Suprapubic skin (tissue), 3 donors: Measurements from ENCODE around the gene RING1.

Experiments
- POLR2AphosphoS5 ChIP-seq, 3 donors: sonication (generic); formaldehyde crosslinking; IDR thresholded peaks; one replicate each; pipeline ENCODE4 v1.6.1; 2017; ENCODE audit warnings: antibody characterized with exemption in 3 of 3
- TF ChIP-seq, protein P1 (sequence below), 2 donors: fragments of 200-600 bp in 1 of 2; fragments of 450-650 bp in 1 of 2; sonication (generic) in 1 of 2; IDR thresholded peaks; one replicate each; pipeline ENCODE4 v1.5.1; 2016 to 2019; ENCODE audit warnings: antibody characterized with exemption in 2 of 2, mild to moderate bottlenecking in 1 of 2, moderate library complexity in 1 of 2

DNA sequence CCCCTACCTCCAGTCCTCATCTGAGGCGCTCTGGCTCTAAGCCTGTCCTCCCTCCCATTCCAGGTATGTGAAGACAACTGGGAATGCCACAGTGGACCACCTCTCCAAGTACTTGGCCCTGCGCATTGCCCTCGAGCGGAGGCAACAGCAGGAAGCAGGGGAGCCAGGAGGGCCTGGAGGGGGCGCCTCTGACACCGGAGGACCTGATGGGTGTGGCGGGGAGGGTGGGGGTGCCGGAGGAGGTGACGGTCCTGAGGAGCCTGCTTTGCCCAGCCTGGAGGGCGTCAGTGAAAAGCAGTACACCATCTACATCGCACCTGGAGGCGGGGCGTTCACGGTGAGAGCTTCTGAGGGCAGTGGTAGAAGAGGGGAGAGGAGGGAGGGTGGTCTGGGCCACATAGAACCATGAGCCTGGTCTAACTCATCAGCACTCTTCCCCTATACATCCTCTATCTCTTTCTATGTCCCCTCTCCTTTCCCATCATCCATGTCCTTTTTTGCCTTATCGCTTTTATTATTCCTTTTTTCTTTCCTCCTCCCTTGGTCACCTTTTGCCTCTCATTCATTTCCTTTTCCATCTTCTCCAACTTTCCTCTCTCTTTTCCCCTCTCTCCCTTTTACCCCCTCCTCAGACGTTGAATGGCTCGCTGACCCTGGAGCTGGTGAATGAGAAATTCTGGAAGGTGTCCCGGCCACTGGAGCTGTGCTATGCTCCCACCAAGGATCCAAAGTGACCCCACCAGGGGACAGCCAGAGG is 3.5 kb downstream of the RING1 start:
- TF ChIP-seq, protein P1, sequence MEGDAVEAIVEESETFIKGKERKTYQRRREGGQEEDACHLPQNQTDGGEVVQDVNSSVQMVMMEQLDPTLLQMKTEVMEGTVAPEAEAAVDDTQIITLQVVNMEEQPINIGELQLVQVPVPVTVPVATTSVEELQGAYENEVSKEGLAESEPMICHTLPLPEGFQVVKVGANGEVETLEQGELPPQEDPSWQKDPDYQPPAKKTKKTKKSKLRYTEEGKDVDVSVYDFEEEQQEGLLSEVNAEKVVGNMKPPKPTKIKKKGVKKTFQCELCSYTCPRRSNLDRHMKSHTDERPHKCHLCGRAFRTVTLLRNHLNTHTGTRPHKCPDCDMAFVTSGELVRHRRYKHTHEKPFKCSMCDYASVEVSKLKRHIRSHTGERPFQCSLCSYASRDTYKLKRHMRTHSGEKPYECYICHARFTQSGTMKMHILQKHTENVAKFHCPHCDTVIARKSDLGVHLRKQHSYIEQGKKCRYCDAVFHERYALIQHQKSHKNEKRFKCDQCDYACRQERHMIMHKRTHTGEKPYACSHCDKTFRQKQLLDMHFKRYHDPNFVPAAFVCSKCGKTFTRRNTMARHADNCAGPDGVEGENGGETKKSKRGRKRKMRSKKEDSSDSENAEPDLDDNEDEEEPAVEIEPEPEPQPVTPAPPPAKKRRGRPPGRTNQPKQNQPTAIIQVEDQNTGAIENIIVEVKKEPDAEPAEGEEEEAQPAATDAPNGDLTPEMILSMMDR (IDR thresholded peaks at IDR 0.05), result no peak
- no peak for TF ChIP-seq POLR2AphosphoS5 (IDR thresholded peaks at IDR 0.05)
